ENCODE results near the gene ANKRD6. TPM values are rescaled to one million over a fixed set of nuclear protein-coding genes. Genes with fewer than 3 reads are reported as not detected.
A peak's percentile ranks its signal among the peaks of the same experiment; 100 is the strongest.

ANKRD6 gene
- total RNA-seq, 1 experiment from 2014 or later, result 25.4 TPM

DNA sequence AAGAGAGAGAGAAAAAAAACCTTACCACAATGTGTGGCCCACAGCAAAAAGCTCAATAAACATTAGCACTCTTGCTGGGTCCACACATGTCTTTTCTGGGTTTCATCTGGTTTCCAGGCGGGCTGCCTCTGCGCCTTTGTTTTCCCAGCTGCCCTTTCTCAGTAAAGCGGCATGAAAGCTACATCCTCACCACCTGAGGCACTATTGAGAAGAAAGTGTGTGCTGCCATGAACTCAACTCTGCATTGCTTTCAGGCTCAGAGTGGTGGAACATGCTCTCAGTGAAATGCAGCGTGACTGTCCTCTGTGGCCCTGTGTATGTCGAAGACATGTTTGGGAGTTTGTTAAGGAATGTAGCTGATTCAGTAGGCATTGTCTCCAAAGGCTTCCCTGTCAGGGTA lies 103.3 kb downstream of the ANKRD6 start:
- BruUV-seq (replicated peaks), result no TSS peak
- ChIA-PET CTCF (no interaction called here), POLR2A (ENCODE audit: low non-redundant PET) (no interaction called here)
- H3K9me3 ChIP-seq (ENCODE audit: low read depth, low read length, poor library complexity, severe bottlenecking), result no peaks in the 10 kb centered on the region
- H3K4me1 ChIP-seq (ENCODE audit: insufficient read depth, low read length, poor library complexity, severe bottlenecking), result peaks cover 15% of the 10 kb centered on the region
- intact Hi-C loops (cut with micrococcal nuclease; ENCODE audit: unreplicated experiment), result no loop called here
- no peak overlapping the region for H3K4me3 ChIP-seq (ENCODE audit: low read depth, low read length, poor library complexity, severe bottlenecking)
- H3K36me3 ChIP-seq (ENCODE audit: insufficient read depth, low read length, poor library complexity, severe bottlenecking), result no peaks in the 10 kb centered on the region
- no peaks in the 10 kb centered on the region for H3K27me3 ChIP-seq (replicated peaks; ENCODE audit: insufficient read depth, low read depth, low read length, poor library complexity)
- no peak for DNase-seq (ENCODE audit: low spot score)
- TF ChIP-seq EZH2 (IDR thresholded peaks at IDR 0.05; ENCODE audit: borderline replicate concordance, low read depth, low read length, poor library complexity, severe bottlenecking) (no peak), CTCF (conservative IDR thresholded peaks at IDR 0.05; ENCODE audit: low read depth, low read length) (0 out of 2 replicates have a peak, but pooled peaks have one; percentile 13)
- no peak overlapping the region for H3K27ac ChIP-seq (ENCODE audit: low read depth, low read length, poor library complexity, severe bottlenecking)

DNA sequence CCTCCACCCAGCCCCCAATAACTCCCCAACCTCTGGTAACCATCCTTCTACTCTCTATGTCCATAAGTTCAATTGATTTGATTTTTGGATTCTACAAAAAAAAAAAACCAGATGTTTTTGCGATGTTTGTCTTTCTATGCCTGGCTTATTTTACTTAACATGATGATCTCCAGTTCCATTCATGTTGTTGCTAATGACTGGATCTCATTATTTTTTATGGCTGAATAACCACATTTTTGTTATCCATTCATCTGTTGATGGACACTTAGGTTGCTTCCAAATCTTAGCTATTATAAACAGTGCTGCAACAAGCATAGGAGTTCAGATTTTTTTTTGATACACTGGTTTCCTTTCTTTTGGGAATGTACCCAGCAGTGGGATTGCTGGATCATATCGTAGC lies 106.8 kb downstream of the ANKRD6 start:
- Histone ChIP-seq H3K27ac (ENCODE audit: low read depth, low read length, poor library complexity, severe bottlenecking) (no peak overlapping the region), H3K4me3 (ENCODE audit: low read depth, low read length, poor library complexity, severe bottlenecking) (no peak overlapping the region), H3K9me3 (ENCODE audit: low read depth, low read length, poor library complexity, severe bottlenecking) (no peaks in the 10 kb centered on the region), H3K36me3 (ENCODE audit: insufficient read depth, low read length, poor library complexity, severe bottlenecking) (no peaks in the 10 kb centered on the region), H3K27me3 (replicated peaks; ENCODE audit: insufficient read depth, low read depth, low read length, poor library complexity) (no peaks in the 10 kb centered on the region), H3K4me1 (ENCODE audit: insufficient read depth, low read length, poor library complexity, severe bottlenecking) (peaks cover under 1% of the 10 kb centered on the region)
- POLR2A ChIA-PET (ENCODE audit: low non-redundant PET), result no interaction called here
- CTCF ChIA-PET, result no interaction called here
- intact Hi-C loops (cut with micrococcal nuclease; ENCODE audit: unreplicated experiment), result no loop called here
- no peak for DNase-seq (ENCODE audit: low spot score)
- BruUV-seq (replicated peaks), result no TSS peak
- no peak for TF ChIP-seq CTCF (conservative IDR thresholded peaks at IDR 0.05; ENCODE audit: low read depth, low read length)
- no peak for TF ChIP-seq EZH2 (IDR thresholded peaks at IDR 0.05; ENCODE audit: borderline replicate concordance, low read depth, low read length, poor library complexity, severe bottlenecking)

GRCh38 chr6:89542081-89542857 lies 109.3 kb downstream of the ANKRD6 start:
- no peak for DNase-seq (ENCODE audit: low spot score)
- Histone ChIP-seq H3K4me1 (ENCODE audit: insufficient read depth, low read length, poor library complexity, severe bottlenecking) (no peaks in the 10 kb centered on the region), H3K4me3 (ENCODE audit: low read depth, low read length, poor library complexity, severe bottlenecking) (no peak overlapping the region), H3K27ac (ENCODE audit: low read depth, low read length, poor library complexity, severe bottlenecking) (no peak overlapping the region), H3K9me3 (ENCODE audit: low read depth, low read length, poor library complexity, severe bottlenecking) (no peaks in the 10 kb centered on the region), H3K27me3 (replicated peaks; ENCODE audit: insufficient read depth, low read depth, low read length, poor library complexity) (no peaks in the 10 kb centered on the region), H3K36me3 (ENCODE audit: insufficient read depth, low read length, poor library complexity, severe bottlenecking) (no peaks in the 10 kb centered on the region)
- intact Hi-C loops (cut with micrococcal nuclease; ENCODE audit: unreplicated experiment), result no loop called here
- ChIA-PET CTCF (no interaction called here), POLR2A (ENCODE audit: low non-redundant PET) (no interaction called here)
- TF ChIP-seq EZH2 (IDR thresholded peaks at IDR 0.05; ENCODE audit: borderline replicate concordance, low read depth, low read length, poor library complexity, severe bottlenecking) (no peak), CTCF (conservative IDR thresholded peaks at IDR 0.05; ENCODE audit: low read depth, low read length) (no peak)
- no TSS peak for BruUV-seq (replicated peaks)

All from A673 (cell line).